Skin of body (tissue), 3 donors: ENCODE measurements around the gene ST13. TPM values are rescaled to one million over a fixed set of nuclear protein-coding genes. Genes with fewer than 3 reads are reported as not detected.
"Not testable (repeated sequence)": the region's sequence is repeated elsewhere in the genome, so short reads cannot be mapped to it uniquely, and the experiment has no call there.

ENCODE experiments used
- DNase-seq: peaks from one replicate; lab custom pipeline; 2025; lab: John Stamatoyannopoulos, UW
- small RNA-seq: library from RNA; depleted of rRNA; stranded (forward); fragments of <200 nt; gene quantifications from one replicate; pipeline ENCODE3, GENCODE V24; 2014; ENCODE audit warnings: low replicate concordance
- total RNA-seq: library from RNA; depleted of rRNA; stranded (reverse); fragments of >200 nt; gene quantifications from one replicate; pipeline ENCODE4 v1.2.3, GENCODE V29; 2014

ST13 gene
- total RNA-seq, 1 donor from 2014 or later: 163 TPM

DNA sequence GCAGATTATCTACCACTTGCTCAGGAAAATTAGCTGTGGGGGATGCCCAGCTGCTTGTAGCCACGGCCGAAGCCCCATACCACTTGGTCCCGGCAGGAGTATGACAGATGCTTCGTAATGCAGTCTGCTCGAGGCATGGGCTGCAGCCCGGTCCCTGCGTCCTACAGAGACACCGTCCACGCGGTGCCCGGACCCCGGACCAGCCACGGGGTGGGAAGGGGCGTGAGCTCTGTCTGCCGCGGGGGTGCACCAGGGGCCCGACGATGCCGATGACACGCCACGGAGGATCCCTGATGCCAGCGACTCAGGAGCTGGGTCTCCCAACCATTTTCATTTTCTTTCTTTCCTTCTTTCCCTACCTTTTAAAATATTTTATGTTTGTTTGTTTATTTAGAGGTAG lies 67.3 kb downstream of the ST13 start:
- no peak for DNase-seq

DNA sequence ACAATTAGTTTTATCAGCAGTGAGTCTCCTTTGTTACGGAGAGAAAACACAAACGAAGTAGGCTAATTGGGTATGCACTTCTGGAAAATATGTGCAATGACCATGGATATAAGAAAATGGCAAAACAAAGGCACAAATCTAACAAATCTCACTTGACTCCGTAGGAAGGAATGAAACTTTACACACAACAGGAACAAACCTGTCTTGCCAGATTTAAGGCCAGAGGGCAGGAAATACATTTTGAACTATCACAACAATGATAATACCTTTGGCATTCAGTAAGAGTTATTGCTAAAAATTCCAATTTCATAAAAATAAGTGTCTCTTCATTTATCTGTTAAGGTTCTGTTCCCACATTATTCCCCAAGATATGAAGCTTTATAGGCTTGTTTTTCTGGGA lies 73.9 kb downstream of the ST13 start:
- no peak for DNase-seq

DNA sequence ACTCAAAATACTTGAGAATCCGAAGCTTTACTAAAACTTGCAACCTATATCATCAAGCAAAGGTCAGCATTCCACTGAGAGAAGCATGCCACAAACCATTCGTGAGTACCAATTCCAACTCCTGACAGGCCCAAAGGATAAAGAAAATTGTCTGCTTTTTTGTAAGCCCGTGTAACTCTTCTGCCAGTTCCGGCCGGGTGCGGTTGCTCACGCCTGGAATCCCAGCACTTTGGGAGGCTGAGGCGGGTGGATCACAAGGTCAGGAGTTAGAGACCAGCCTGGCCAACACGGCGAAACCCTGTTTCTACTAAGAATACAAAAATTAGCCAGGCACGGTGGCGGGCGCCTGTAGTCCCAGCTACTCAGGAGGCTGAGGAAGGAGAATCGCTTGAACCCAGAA lies 74.7 kb downstream of the ST13 start:
- DNase-seq: not testable (repeated sequence)

Small RNAs within 50 kb of the gene (small RNA-seq; reads per million reads assigned to genes)
- gene JTBP1 (not detected), gene MIR4766 (not detected)

Other genes starting within 250 kb of the ST13 start
- gene MRTFA, start 219.9 kb downstream of the ST13 start, total RNA-seq: 32.6 TPM
- gene MCHR1, start 177.2 kb downstream of the ST13 start, total RNA-seq: 0.39 TPM
- 14.2 TPM for gene SLC25A17, start 37.3 kb downstream of the ST13 start, total RNA-seq
- gene XPNPEP3, start 509 bp upstream of the ST13 start, total RNA-seq: 7.9 TPM
- not detected for gene DNAJB7, start 5.5 kb upstream of the ST13 start, total RNA-seq
- 45.3 TPM for gene RBX1, start 94.7 kb upstream of the ST13 start, total RNA-seq
- gene EP300, start 236.0 kb upstream of the ST13 start, total RNA-seq: 93.5 TPM